SK-N-SH (cell line): ENCODE measurements around the gene PTGDS. TPM values are rescaled to one million over a fixed set of nuclear protein-coding genes. Genes with fewer than 3 reads are reported as not detected.

ENCODE experiments used
- CTCF ChIA-PET: fragments of 300-600, 350-600 bp; formaldehyde crosslinking; extraction: SDS; loops from one replicate; lab custom pipeline; 2021; lab: Yijun Ruan, JAX
- POLR2A ChIA-PET: fragments of 350-600 bp; sonication (Branson Sonifier 250); formaldehyde crosslinking; extraction: SDS; loops from one replicate; lab custom pipeline; 2020; ENCODE audit warnings: antibody characterized with exemption, inconsistent platforms; lab: Yijun Ruan, JAX
- DNase-seq: peaks from one replicate; pipeline ENCODE4 v3.0.0; 2012
- H2AFZ ChIP-seq: fragments of 200-600 bp; sonication (generic); 2 replicates; pipeline ENCODE4 v1.8.1; 2016; ENCODE audit warnings: antibody characterized with exemption, mild to moderate bottlenecking, low read depth
- H3F3A ChIP-seq: fragments of 200-600 bp; sonication (generic); replicated peaks from 2 replicates; pipeline ENCODE3; 2016; ENCODE audit warnings: antibody characterized with exemption, mild to moderate bottlenecking; ENCODE audit not compliant: insufficient read depth
- H3K27ac ChIP-seq, 2 experiments: fragments of 200-500 bp in 1 of 2; fragments of 200-600 bp in 1 of 2; sonication (Bioruptor generic) in 1 of 2; sonication (generic), shearing (Covaris generic) in 1 of 2; 2 replicates each; pipeline versions ENCODE4 v1.5.1 to v1.6.1; 2014 to 2016; ENCODE audit warnings: low read depth in 2 of 2, inconsistent platforms in 1 of 2, low read length in 1 of 2, mild to moderate bottlenecking in 1 of 2, mixed read lengths in 1 of 2
- H3K27me3 ChIP-seq: fragments of 200-600 bp; sonication (generic), shearing (Covaris generic); 2 replicates; pipeline ENCODE4 v1.6.1; 2016; ENCODE audit warnings: mixed run types; ENCODE audit not compliant: insufficient read depth
- H3K36me3 ChIP-seq, 2 experiments: fragments of 200-500 bp in 1 of 2; fragments of 200-600 bp in 1 of 2; sonication (Bioruptor generic) in 1 of 2; sonication (generic) in 1 of 2; replicated peaks in 1 of 2; 2 replicates each; pipeline versions ENCODE3 to v1.5.1; 2014 to 2016; ENCODE audit warnings: low read length in 1 of 2, mild to moderate bottlenecking in 1 of 2; ENCODE audit not compliant: insufficient read depth in 2 of 2, control insufficient read depth in 1 of 2
- H3K4me1 ChIP-seq, 2 experiments: fragments of 200-500 bp in 1 of 2; fragments of 200-600 bp in 1 of 2; sonication (Bioruptor generic) in 1 of 2; sonication (generic), shearing (Covaris generic) in 1 of 2; 2 replicates each; pipeline versions ENCODE4 v1.5.1 to v1.6.1; 2014 to 2016; ENCODE audit warnings: low read depth in 1 of 2, low read length in 1 of 2, mixed run types in 1 of 2; ENCODE audit not compliant: insufficient read depth in 2 of 2, control insufficient read depth in 1 of 2
- H3K4me2 ChIP-seq: fragments of 200-600 bp; sonication (generic), shearing (Covaris generic); 2 replicates; pipeline ENCODE4 v1.6.1; 2017; ENCODE audit warnings: mixed run types
- H3K4me3 ChIP-seq, 2 experiments: fragments of 200-500 bp in 1 of 2; fragments of 200-600 bp in 1 of 2; sonication (Bioruptor generic) in 1 of 2; sonication (generic), shearing (Covaris generic) in 1 of 2; 2 replicates each; pipeline versions ENCODE4 v1.5.1 to v1.8.1; 2014 to 2016; ENCODE audit warnings: low read depth in 2 of 2, inconsistent platforms in 1 of 2, low read length in 1 of 2, mild to moderate bottlenecking in 1 of 2, mixed read lengths in 1 of 2, moderate library complexity in 1 of 2
- H3K79me2 ChIP-seq: fragments of 200-600 bp; sonication (generic); 2 replicates; pipeline ENCODE4 v1.8.1; 2017; ENCODE audit warnings: mild to moderate bottlenecking; ENCODE audit not compliant: insufficient read depth
- H3K9ac ChIP-seq: fragments of 200-600 bp; sonication (generic); 2 replicates; pipeline ENCODE4 v1.6.1; 2017; ENCODE audit warnings: mixed run types
- H3K9me2 ChIP-seq: fragments of 200-600 bp; sonication (generic); 2 replicates; pipeline ENCODE4 v1.6.1; 2017; ENCODE audit warnings: mixed run types
- H3K9me3 ChIP-seq: fragments of 200-600 bp; sonication (generic); 2 replicates; pipeline ENCODE4 v1.6.1; 2017; ENCODE audit warnings: mixed run types, mild to moderate bottlenecking, moderate library complexity
- H4K20me1 ChIP-seq: fragments of 200-600 bp; sonication (generic); 2 replicates; pipeline ENCODE4 v1.6.1; 2017; ENCODE audit warnings: mild to moderate bottlenecking, mixed run types; ENCODE audit not compliant: insufficient read depth
- EZH2phosphoT487 ChIP-seq: fragments of 200-600 bp; sonication (generic); IDR thresholded peaks from 2 replicates; pipeline ENCODE4 v1.6.1; 2017; ENCODE audit warnings: low read depth, mixed run types, mild to moderate bottlenecking, antibody characterized with exemption, moderate library complexity, borderline replicate concordance
- FOSL2 ChIP-seq: IDR thresholded peaks from 2 replicates; pipeline ENCODE4 v1.4.0; 2012; ENCODE audit warnings: low read depth, mild to moderate bottlenecking, moderate library complexity, borderline replicate concordance
- FOXJ3 ChIP-seq: sonication (generic); formaldehyde crosslinking; IDR thresholded peaks from 2 replicates; pipeline ENCODE4 v1.5.1; 2020; ENCODE audit warnings: mild to moderate bottlenecking, missing genetic modification reagents
- FOXM1 ChIP-seq: IDR thresholded peaks from 2 replicates; pipeline ENCODE4 v1.4.0; 2012; ENCODE audit warnings: low read depth, mild to moderate bottlenecking
- GABPA ChIP-seq: IDR thresholded peaks from 2 replicates; pipeline ENCODE4 v1.4.0; 2012; ENCODE audit warnings: low read depth, mild to moderate bottlenecking
- JUND ChIP-seq: IDR thresholded peaks from 2 replicates; pipeline ENCODE4 v1.4.0; 2012
- MXI1 ChIP-seq: IDR thresholded peaks from 2 replicates; pipeline ENCODE4 v1.6.1; 2012; ENCODE audit warnings: mild to moderate bottlenecking, low read depth, low read length, improper control_type of control experiment
- NFIC ChIP-seq: IDR thresholded peaks from 2 replicates; pipeline ENCODE4 v1.4.0; 2012; ENCODE audit warnings: borderline replicate concordance
- NRF1 ChIP-seq: IDR thresholded peaks from 2 replicates; pipeline ENCODE4 v1.6.1; 2012; ENCODE audit warnings: low read depth, mild to moderate bottlenecking, low read length
- RAD21 ChIP-seq: IDR thresholded peaks from 2 replicates; pipeline ENCODE4 v1.6.1; 2012; ENCODE audit warnings: mild to moderate bottlenecking, low read length
- RFX5 ChIP-seq: IDR thresholded peaks from 2 replicates; pipeline ENCODE4 v1.6.1; 2012; ENCODE audit warnings: mild to moderate bottlenecking, improper control_type of control experiment, low read length
- SMC3 ChIP-seq: IDR thresholded peaks from 2 replicates; pipeline ENCODE4 v1.6.1; 2012; ENCODE audit warnings: low read depth, low read length, improper control_type of control experiment
- YY1 ChIP-seq: IDR thresholded peaks from 2 replicates; pipeline ENCODE4 v1.4.0; 2012; ENCODE audit warnings: low read depth, mild to moderate bottlenecking
- WGBS: methylation state at CpG from one replicate; pipeline ENCODE4 v1.1.6; 2017; ENCODE audit warnings: low lambda C conversion rate; 5-methylcytosine and 5-hydroxymethylcytosine counted together
- polyA plus RNA-seq, 3 experiments: library from polyadenylated mRNA; depleted of rRNA; stranded (reverse); fragments of >200 nt; gene quantifications; 2 replicates each; pipeline ENCODE4 v1.2.3, GENCODE V29; 2012
- TF ChIP-seq, protein P1 (sequence below): IDR thresholded peaks from 2 replicates; pipeline ENCODE4; 2012
- TF ChIP-seq, protein P2 (sequence below): IDR thresholded peaks from 2 replicates; pipeline ENCODE4 v1.4.0; 2012; ENCODE audit warnings: low read depth
- TF ChIP-seq, protein P3 (sequence below): IDR thresholded peaks from 2 replicates; pipeline ENCODE4 v1.4.0; 2012; ENCODE audit warnings: low read depth, borderline replicate concordance
- TF ChIP-seq, protein P4 (sequence below): fragments of 150-350 bp; IDR thresholded peaks from 2 replicates; pipeline ENCODE4 v1.6.1; 2017; ENCODE audit warnings: antibody characterized with exemption, low read length, low read depth, borderline replicate concordance
- TF ChIP-seq, protein P5 (sequence below): IDR thresholded peaks from 2 replicates; pipeline ENCODE4 v1.4.0; 2012; ENCODE audit warnings: low read depth, borderline replicate concordance

Gene PTGDS
- polyA plus RNA-seq, 1 of the 3 experiments (the other 2 are of a cell fraction), result not detected

DNA sequence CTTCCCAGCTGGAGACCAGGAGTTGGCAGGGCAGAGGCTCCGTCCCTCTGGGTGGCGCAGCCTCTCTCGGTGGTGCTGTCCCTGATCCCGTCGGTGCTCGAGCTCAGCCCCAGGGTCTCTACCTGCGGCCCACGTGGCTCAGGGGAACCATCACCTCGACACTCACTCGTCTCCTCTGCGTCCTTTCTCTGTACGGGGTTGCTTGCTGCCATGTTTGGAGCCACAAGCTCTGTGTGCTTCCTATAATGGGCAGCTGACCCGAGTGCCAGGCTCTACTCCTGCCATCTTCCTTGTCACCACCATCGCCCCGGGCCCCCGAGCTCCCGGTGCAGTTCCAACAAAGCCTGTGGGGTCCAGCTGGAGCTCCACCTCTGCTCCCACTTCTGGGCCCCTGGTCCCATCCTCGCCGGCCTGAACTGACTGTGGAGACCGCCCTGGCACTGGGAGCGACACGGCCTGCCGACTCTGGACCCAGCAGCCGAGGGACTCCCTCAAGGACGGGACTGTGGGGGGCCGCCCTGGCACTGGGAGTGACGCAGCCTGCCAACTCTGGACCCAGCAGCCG, 37.8 kb upstream of the PTGDS start:
- peaks cover 28% of the 10 kb centered on the region for H3K79me2 ChIP-seq
- peaks cover 14% of the 10 kb centered on the region for H3F3A ChIP-seq
- H3K4me2 ChIP-seq, result no peak overlapping the region
- ChIA-PET CTCF (interaction anchor here (1.0 to 1.8 kb wide), 3 partner anchors 9 to 97 kb away, joined by 3 to 5 read pairs (median 3); no protein-coding TSS in a partner anchor), POLR2A (no interaction called here)
- TF ChIP-seq, protein P1, sequence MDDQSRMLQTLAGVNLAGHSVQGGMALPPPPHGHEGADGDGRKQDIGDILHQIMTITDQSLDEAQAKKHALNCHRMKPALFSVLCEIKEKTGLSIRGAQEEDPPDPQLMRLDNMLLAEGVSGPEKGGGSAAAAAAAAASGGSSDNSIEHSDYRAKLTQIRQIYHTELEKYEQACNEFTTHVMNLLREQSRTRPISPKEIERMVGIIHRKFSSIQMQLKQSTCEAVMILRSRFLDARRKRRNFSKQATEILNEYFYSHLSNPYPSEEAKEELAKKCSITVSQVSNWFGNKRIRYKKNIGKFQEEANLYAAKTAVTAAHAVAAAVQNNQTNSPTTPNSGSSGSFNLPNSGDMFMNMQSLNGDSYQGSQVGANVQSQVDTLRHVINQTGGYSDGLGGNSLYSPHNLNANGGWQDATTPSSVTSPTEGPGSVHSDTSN, result no peak
- no peak for TF ChIP-seq NRF1
- no peak for TF ChIP-seq EZH2phosphoT487
- no peak for TF ChIP-seq JUND
- TF ChIP-seq FOXM1, result no peak
- TF ChIP-seq NFIC, result no peak
- TF ChIP-seq, protein P2, sequence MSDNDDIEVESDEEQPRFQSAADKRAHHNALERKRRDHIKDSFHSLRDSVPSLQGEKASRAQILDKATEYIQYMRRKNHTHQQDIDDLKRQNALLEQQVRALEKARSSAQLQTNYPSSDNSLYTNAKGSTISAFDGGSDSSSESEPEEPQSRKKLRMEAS, result no peak
- no peak for TF ChIP-seq GABPA
- DNase-seq, result no peak
- H3K36me3 ChIP-seq, result peaks cover 15 to 38% of the 10 kb centered on the region in 2 experiments
- H2AFZ ChIP-seq, result no peak overlapping the region
- WGBS, result 83% methylated on average over 17 of the region's 28 CpGs
- no peaks in the 10 kb centered on the region for H3K9me2 ChIP-seq
- H3K4me3 ChIP-seq, result no peak overlapping the region
- H3K9ac ChIP-seq, result no peak overlapping the region
- peaks cover 0 to 9% of the 10 kb centered on the region in 2 experiments; a peak in 1 of 4 replicates for H3K4me1 ChIP-seq
- no peak overlapping the region for H3K27ac ChIP-seq
- H3K9me3 ChIP-seq, result no peaks in the 10 kb centered on the region
- H4K20me1 ChIP-seq, result peaks cover 13% of the 10 kb centered on the region
- H3K27me3 ChIP-seq, result no peaks in the 10 kb centered on the region

DNA sequence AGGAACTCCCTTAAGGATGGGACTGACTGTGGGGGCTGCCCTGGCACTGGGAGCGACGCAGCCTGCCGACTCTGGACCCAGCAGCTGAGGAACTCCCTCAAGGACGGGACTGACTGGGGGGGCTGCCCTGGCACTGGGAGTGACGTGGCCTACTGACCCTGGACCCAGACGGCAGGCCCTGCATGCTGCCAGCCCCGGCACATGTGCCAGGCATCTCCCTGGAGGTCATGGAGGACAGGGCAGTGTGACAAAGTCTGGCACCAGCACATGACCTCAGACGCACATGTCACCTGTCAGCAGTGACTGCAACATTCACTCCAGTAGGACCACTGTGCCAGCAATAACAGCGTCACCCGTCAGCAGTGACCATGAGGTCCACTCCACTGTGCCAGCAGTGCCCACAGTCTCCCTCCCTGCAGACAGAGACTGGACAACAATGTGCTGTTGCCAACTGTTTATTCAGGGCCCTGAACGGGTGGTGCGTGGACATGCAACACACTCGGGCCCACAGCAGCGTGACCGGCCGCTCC, 37.2 kb upstream of the PTGDS start:
- CTCF ChIA-PET, result interaction anchor here (1.2 kb wide), 1 partner anchor 19 kb away, joined by 3 read pairs; no protein-coding TSS in a partner anchor
- H3K4me2 ChIP-seq, result no peak overlapping the region

More for the DNA sequence above, 37.2 kb upstream of the PTGDS start:
- DNase-seq, result no peak
- Histone ChIP-seq H3F3A (peaks cover 14% of the 10 kb centered on the region), H3K4me1 (peaks cover 0 to 13% of the 10 kb centered on the region in 2 experiments; a peak in 1 of 4 replicates), H3K9me2 (no peaks in the 10 kb centered on the region), H3K9me3 (no peaks in the 10 kb centered on the region), H3K27me3 (no peaks in the 10 kb centered on the region), H3K36me3 (peaks cover 10 to 38% of the 10 kb centered on the region in 2 experiments), H4K20me1 (peaks cover 13% of the 10 kb centered on the region), H3K27ac (no peak overlapping the region), H3K79me2 (peaks cover 28% of the 10 kb centered on the region), H3K4me3 (no peak overlapping the region)
- 93% methylated on average over 8 of the region's 16 CpGs for WGBS
- TF ChIP-seq SMC3, result no peak
- TF ChIP-seq, protein P3, sequence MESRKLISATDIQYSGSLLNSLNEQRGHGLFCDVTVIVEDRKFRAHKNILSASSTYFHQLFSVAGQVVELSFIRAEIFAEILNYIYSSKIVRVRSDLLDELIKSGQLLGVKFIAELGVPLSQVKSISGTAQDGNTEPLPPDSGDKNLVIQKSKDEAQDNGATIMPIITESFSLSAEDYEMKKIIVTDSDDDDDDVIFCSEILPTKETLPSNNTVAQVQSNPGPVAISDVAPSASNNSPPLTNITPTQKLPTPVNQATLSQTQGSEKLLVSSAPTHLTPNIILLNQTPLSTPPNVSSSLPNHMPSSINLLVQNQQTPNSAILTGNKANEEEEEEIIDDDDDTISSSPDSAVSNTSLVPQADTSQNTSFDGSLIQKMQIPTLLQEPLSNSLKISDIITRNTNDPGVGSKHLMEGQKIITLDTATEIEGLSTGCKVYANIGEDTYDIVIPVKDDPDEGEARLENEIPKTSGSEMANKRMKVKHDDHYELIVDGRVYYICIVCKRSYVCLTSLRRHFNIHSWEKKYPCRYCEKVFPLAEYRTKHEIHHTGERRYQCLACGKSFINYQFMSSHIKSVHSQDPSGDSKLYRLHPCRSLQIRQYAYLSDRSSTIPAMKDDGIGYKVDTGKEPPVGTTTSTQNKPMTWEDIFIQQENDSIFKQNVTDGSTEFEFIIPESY, result no peak
- TF ChIP-seq FOSL2, result no peak
- no peak for TF ChIP-seq YY1
- TF ChIP-seq JUND, result no peak
- no peak for TF ChIP-seq RAD21
- TF ChIP-seq, protein P4, sequence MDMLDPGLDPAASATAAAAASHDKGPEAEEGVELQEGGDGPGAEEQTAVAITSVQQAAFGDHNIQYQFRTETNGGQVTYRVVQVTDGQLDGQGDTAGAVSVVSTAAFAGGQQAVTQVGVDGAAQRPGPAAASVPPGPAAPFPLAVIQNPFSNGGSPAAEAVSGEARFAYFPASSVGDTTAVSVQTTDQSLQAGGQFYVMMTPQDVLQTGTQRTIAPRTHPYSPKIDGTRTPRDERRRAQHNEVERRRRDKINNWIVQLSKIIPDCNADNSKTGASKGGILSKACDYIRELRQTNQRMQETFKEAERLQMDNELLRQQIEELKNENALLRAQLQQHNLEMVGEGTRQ, result no peak
- TF ChIP-seq MXI1, result no peak
- TF ChIP-seq EZH2phosphoT487, result no peak
- no peak for TF ChIP-seq NRF1
- no peak for TF ChIP-seq FOXJ3
- no peak for TF ChIP-seq RFX5
- no peak for TF ChIP-seq FOXM1
- TF ChIP-seq, protein P5, sequence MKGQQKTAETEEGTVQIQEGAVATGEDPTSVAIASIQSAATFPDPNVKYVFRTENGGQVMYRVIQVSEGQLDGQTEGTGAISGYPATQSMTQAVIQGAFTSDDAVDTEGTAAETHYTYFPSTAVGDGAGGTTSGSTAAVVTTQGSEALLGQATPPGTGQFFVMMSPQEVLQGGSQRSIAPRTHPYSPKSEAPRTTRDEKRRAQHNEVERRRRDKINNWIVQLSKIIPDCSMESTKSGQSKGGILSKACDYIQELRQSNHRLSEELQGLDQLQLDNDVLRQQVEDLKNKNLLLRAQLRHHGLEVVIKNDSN, result no peak
- TF ChIP-seq, all 33 proteins: peak for 0
- POLR2A ChIA-PET, result no interaction called here
- Histone ChIP-seq H3K9ac (no peak overlapping the region), H2AFZ (no peak overlapping the region)
